Measurements from ENCODE around the gene OXSR1.
"Not testable (repeated sequence)": the region's sequence is repeated elsewhere in the genome, so short reads cannot be mapped to it uniquely, and the experiment has no call there.

OXSR1 gene

DNA sequence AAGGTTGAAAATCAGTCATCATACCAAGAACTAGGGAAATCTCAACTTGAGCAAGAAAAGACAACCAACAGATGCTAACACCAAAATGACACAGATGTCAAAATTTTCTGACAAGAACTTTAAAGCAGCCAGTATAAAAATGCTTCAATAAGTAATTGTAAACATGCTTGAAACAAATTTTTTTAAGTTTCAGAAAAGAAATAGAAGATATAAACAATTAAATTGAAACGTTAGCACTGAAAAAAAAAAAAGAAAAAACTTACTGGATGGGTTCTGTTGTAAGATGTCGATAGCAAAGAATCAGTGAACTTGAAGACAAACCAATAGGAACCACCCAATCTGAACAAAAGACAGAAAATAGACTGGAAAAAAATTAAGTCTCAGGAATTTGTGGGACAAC is 18.8 kb upstream of the OXSR1 start:
- no peak for DNase-seq

DNA sequence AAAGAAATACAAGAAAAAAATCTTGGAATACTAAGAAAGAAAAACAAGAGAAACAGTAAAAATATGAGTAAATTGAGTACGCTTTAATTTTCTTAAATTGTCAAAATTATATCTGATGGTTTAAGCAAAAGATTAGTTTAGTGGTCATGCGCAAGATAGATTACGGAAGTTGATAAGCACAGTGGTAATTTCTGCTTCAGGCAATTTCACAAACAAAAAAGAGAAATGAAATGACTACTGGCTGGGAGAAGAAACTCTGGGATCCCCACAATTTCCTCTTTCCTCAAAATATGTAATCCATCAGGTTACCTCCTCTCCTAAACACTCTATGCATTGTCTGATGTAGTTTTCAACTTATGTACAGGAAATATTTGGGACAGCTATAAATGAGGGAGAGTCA is 17.9 kb upstream of the OXSR1 start:
- DNase-seq, result peak; percentile 24

DNA sequence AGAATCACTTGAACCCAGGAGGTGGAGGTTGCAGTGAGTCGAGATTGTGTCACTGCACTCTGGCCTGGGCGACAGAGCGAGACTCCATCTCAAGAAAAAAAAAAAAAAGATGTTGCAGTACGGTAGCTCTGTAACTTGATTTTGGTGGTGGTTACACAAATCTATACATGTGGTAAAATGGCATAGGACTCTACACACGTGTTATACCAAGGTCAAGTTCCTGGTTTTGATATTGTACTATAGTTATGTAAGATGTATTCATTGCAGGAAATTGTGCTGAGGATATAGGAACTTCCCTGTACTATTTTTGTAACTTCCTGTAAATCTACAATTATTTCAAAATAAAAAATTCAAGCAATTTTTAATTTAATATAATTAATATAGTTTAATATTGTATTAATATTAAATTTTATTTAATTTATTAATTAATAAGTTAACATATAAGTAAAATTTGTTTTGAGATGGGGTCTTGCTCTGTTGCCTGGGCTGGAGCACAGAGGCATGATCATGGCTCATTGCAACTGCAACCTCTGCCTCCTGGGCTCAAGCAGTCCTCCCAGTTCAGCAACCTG is 16.9 kb upstream of the OXSR1 start:
- no peak for DNase-seq

DNA sequence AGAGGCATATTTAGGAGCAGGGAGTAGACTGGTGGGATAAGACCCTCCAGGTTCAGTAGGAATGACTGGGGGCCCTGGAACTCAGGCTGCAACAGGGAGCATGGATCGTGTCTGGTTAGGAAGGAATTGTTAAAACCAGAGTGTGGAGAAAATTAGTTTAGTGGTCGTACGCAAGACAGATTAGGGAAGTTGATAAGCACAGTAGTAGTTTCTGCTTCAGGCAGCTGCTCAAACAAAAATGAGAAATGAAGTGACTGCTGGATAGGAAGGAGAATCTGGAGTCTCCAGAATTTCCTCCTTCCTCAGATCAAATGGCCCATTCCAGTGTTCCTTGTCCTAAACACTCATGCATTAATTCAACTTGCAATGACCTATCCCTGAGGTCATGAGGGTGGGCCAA is 15.6 kb upstream of the OXSR1 start:
- DNase-seq, result peak; percentile 86

DNA sequence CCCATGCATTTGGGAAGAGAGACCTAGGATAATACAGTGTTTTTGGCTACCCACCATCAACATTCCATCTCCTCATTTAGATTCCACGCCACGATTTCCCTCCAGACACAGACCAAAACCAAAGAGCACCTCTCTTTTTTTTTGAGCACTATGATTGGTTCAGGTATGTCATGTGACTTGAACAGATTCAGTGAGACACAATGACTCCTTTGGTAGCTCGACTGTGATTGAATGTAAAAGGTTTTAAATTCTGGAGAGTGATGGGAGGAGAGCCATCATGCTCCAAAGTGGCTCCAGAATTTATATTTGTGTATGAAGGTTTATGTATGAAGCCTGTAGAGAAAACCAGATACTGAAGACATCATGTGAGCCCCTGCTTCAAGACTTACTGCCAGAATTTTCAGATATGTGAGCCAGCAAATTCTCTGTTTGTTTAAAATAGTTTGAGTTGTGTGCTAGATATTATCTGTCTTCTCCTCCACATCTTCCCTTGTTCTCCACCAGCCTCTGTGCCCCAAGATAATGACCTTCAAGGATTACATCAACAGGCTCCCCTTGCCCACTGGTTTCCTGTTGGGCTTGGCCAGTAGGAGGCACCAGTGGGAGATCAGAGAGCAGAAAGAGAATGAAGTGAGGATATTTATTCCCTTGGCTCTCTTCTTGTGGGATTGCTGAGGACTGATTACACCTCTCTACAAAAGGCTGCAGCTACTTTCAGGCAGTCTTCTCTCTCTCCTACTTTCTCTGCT is 14.4 kb upstream of the OXSR1 start:
- peak; percentile 57 for DNase-seq

DNA sequence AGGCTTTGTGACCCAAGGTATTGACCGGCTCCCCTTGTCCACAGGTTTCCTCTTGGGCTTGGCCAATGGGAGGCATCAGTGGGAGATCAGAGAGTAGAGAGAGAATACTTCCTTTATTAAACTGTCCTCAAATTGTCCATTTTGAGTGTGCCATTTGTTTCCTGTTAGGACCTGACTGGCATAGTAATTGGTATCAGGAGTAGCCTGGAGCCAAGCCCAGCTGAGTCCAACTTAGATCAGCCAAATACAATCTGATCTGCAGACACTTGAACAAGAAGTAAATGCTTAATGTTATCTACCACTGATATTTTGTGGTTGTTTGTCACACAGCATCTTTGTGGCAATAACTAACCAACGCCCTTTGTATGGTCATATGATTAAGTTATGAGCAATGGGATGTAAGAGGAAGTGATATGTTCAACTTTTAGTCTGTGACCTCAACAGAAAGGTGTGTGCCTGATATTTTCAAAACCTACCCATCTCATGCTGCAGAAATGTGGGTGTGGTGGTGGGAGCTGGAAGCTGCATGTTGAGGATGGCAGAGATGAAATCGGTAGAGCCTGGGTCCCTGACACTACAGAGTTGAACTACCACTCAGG is 13.6 kb upstream of the OXSR1 start:
- DNase-seq, result peak; percentile 37

DNA sequence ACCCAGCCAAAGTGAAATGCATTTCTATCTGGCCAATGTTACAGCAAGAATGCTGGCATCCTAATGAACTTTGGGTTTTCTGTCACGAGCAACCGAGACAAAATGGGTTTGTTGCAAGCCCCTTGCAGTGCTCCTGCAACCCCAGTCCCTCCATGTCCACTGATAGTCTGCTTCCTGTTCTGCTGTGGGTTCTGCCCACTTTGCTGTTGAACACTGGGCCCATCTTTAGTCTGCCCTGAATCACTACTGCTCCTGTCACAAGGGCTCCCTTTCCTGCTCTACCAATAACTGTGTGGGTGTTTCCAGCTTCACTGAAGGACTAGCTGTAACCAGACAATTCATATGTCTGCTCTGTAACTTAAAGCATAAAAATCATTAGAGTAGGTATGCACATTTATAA is 12.7 kb upstream of the OXSR1 start:
- no peak for DNase-seq

DNA sequence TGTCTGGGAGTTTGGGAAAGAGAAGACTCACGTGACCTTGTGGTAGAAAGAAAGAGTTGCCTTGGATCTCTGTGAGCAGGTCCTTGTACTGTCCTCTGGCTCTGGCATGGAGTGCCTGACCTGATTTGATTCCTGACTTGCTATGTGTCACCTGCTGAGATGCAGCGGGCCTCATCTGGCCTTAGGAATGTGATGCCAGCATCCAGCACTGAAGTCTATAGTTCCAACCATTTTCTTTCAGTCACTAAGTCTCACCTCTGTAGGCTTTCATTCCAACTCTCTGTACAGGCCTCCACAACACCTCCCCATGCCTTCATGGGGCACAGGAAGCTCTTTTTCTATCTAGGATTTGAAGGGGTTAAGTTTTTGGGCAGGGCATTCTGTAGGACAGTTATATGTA is 12.1 kb upstream of the OXSR1 start:
- DNase-seq, result no peak

DNA sequence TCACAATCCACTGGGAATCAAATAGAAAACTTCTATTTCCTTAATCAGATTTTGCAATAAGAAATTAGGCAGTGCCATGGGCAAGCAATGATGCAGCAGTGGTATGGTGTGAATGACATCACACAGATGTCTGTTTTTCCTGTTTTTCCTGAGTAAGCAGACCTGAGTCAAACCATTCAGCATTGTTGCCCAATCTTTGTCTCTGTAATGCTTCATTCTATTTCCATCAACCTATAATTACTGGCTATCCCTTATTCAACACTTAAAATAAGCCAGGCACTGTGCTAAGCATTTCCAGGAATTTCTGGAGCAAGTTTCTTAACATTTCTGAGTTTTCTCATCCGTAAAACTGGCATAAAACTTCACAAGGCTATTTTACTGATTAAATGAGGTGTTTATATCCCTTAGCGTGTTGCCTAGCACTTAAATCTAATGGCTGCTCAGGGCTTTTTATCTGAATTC is 11.3 kb upstream of the OXSR1 start:
- DNase-seq, result peak; percentile 19

DNA sequence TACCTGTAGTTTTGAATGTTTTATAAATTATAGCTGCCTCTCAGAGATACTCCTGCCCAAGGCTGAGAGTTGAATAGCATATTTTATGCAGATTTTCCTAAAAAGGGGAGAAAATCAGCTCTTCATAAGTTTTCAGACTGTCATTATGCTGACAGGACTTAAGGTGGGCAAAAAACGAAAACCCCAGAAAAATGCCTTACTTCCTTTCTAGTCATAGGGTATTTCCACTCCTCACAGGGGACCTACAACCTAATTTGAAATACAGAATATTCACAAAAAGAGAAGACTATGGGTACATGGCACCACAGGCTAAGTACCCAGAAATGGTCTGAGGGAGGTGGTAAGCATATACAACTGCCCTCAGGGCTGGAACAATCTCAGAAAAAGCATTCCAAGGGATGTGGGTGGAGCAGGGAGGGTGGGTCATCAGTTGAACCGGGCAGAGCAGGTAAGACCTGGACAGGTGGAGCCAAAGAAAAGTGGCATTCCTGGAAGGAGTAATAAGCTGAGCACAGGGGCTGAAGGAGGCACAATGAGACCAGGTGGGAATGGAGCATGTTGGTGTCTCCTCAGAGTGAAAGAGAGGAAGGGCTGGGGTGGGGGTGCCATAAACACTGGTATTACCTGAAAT is 10.6 kb upstream of the OXSR1 start:
- no peak for DNase-seq

DNA sequence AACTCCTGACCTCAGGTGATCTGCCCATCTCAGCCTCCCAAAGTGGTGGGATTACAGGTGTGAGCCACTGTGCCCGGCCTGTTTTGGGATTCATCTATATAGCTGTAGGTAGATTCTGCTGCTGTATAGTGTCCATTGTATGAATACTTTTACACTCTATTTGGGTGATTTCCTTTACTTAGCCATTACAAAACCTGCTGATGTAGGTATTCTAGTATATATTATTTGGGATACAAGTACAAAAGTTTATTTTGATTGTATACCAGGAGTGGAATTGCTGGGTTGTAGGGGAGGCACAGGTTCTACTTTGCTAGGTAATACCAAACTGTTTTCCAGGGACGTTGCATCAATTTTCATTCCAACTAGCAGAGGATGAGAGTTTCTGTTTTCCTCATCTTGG is 9.5 kb upstream of the OXSR1 start:
- no peak for DNase-seq

DNA sequence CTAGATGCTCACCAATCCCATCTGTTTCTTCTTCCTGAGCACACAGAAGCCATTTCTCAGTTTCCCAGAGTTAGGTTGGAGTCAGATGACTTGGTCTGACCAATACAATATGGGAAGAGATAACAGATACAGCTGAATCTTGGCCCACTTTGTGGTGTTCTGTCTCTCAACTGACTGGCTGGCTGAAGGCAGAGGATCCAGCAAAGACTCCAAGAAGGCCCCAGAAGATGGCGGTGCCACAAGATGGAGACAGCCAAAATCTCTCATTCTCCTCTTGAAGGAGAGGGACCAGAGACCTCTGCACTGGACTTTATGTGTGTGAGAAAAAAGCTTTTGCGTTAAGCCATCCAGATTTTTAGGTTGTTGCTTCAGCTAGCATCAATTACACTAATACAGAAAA is 8.2 kb upstream of the OXSR1 start:
- peak; percentile 11 for DNase-seq

DNA sequence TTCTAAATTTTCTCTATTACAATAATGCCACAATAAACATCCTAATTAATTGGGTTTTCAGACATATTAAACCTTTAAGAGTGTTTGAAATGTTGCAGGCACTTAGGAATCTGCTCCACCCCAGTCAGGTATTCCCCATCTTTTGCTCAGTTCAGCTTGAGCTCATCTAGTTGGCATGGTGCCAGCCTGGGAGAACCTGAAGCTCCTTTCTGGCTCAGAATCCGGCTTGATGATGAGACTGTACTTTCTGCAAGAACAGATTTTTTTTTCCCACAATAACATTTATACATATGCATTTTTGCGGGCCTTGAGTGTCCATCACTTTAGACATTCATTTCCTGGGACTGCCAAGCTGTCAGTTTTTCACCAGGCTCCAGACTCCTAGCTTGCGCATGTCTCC is 7.7 kb upstream of the OXSR1 start:
- no peak for DNase-seq

DNA sequence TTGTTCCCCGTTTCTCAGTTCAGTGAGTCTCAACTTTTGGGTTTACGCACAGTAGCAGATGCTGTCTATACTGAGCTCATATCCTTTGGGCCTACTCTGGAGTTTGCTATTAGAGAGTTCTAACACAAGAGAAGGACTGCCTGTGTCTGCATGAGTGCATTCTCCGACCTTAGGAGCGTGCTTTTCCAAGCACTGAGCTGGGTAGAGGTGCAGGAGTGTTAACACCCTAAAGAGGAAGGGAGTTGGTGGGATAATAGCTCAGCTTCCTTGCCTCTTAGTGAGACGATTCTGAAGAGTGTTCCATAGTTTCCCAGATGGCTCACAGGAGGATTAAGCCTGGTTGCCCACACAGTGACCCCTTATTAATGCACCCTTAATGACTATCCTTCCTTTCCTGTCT is 6.9 kb upstream of the OXSR1 start:
- no peak for DNase-seq

DNA sequence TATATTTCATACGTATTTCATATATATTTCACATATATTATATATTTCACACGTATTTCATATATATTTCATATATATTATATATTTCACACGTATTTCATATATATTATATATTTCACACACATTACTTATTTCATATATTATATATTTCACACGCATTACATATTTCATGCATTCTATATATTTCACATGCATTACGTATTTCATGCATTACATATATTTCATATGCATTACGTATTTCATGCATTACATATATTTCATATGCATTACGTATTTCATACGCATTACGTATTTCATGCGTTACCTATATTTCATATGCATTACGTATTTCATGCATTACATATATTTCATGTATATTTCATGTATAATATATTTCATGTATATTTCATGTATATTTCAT is 4.6 kb upstream of the OXSR1 start:
- DNase-seq, result not testable (repeated sequence)

DNA sequence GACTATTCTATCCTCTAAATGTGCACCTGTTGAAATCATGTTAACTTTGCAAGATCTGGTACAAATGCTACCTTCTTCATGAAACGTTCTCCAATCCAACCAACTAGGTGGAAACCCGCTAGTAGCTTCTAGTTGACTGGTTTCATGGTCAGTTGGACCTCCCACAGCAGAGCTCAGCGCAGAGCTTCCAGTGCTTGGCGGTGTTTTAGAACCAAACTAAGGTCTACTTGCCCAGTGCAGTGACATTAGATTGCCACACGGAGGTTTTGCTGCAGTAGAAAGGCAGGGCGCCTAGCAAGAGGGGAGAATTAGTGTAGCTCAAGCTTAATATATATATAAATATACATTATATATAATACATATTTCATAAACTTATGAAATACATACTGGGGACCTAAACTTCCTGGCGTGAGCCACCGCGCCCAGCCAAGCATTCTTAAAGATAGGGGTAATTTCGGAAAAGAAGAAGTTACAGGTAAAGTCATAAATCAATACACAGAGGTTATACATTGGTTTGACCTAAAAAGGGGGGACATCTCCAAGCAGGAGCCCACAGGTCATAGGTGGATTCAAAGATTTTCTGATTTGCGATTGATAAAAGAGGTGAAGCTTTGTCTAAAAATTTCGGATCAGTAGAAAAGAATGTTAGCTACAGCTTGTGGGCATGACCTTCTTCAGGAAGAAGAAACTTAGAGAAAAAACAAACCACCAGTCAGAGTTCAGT is 2.1 kb upstream of the OXSR1 start:
- peak; percentile 53 for DNase-seq

DNA sequence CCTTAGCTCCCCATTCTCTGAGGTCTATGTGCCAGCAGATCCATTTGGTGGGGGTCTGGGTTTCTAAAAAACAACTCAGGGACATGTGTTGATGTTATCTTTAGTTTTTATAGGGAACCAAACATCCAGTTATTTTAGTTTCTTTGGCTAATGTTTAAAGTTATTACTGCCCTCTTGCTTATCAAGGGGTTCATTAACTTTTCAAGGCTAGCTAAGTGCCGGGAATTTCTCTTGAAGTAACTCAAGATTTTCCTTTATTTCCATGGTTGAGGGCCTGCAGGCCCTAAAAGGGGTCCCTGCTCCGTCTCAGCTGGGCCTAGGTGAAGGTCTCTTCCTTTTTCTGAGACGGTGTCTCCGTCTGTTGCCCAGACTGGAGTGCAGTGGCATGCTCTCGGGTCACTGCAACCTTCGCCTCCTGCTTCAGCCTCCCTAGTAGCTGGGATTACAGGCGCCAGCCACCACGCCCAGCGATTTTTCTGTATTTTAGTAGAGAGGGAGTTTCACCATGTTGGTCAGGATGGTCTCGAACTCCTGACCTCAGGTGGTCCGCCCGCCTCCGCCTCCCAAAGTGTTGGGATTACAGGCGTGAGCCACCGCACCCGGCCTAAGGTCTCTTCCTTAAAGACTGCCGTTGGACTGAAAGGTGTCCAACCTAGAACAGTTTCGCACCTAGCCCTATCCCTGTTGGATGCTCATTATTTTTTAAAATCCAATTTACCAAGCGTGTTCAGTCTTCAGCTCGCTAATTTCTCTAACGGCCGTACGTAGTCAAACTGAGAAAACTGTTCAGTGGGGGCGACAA is 1.3 kb upstream of the OXSR1 start:
- DNase-seq, result no peak

DNA sequence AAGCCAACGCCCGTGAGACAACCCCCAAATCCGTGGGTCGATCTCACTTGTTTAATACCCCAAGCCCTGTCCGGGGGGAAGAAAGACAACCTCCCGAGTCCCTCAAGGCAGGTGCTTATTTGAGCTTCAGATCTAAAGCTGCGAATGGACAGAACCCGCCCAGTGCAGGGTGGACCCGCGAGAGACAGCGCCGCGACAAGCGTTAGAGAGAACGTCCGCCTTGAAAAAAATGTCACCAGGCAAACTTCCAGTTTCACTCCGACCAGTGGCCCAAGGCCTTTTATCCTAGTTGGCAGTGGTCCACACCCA is 740 bp upstream of the OXSR1 start:
- no peak for DNase-seq

DNA sequence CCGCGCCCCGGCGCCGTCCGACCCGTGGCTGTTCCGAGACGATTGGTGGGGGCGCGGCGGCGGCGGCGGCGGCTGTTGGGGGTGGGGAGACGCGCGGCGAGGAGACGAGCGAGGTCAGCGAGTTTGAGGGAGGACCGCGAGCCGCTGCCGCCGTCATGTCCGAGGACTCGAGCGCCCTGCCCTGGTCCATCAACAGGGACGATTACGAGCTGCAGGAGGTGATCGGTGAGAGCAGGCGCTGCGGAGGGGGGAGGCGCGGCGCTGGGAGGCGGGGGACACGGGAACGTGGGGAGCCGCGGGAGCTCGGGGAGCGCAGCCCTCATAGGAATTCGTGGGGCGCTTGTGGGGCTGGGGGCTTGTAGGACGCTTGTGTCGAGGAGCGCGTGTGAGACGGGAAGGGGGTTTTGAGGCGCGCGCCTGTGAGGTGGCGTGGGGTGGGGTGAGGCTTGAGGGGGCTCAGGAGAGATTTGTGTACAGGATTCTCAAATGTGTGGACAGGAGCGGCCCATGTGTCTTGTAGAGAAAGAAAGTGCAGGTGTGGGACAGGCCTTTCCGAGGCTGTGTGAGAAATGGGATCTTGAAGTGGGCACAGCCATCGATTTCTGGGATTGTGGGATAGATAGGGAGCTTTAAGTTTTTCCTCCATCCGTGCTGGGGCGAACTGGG is 518 bp downstream of the OXSR1 start:
- DNase-seq, result peak; percentile 45

DNA sequence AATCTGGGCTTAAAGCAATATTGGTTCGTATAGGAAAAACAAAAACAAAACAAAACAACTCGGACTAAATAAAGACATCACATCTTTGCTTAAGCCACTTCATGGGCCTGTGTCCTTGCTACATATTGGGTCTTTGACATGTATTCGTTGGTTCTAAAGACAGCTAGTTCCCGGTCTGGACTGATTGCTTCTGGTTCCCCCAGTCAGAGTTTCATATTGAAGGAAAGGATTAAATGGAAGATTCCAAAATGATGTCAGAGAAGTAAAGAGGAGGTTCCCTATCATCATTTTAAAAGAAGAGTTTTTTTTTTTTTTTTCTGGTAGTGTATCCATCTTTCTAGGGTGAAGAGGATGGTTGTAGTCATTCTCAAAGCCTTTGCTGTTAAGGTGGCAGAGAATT is 2.3 kb downstream of the OXSR1 start:
- no peak for DNase-seq

DNA sequence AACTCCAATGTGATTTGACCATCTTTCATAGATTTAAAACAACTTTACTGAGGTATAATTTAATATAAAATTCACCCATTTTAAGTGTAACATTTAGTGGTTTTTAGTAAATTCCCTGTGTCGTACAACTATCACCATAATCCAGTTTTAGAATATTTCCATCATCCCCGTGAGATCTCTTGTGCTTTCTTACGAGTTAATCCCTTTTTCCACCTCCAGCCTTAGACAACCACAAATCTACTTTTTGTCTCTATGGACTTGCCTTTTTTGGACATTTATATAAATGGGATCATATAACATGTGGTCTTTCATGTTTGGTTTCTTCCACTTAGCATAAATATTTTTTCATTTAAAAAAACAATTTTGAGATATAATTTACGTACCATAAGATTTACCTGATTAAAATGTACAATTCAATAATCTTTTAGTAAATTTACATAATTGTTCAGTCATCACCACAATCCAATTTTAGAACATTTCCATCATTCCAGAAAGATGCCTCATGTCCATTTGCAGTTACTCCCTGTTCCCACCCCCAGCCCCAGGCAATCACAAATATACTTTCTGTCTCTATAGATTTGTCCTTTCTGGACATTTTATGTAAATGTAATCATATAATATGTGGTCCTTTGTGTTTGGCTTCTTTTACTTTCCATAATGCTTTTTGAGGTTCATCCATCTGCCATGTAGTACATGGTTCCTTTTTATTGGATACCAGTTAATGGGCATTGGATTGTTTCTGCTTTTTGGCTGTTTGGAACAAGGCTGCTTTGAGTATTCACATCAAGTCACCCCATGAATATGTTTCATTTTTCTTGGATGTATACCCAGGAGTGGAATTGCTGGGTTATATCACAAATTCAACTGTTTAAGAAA is 3.1 kb downstream of the OXSR1 start:
- DNase-seq, result no peak
